ENCODE results near the gene ZNF195.

- TF ChIP-seq, protein P1, sequence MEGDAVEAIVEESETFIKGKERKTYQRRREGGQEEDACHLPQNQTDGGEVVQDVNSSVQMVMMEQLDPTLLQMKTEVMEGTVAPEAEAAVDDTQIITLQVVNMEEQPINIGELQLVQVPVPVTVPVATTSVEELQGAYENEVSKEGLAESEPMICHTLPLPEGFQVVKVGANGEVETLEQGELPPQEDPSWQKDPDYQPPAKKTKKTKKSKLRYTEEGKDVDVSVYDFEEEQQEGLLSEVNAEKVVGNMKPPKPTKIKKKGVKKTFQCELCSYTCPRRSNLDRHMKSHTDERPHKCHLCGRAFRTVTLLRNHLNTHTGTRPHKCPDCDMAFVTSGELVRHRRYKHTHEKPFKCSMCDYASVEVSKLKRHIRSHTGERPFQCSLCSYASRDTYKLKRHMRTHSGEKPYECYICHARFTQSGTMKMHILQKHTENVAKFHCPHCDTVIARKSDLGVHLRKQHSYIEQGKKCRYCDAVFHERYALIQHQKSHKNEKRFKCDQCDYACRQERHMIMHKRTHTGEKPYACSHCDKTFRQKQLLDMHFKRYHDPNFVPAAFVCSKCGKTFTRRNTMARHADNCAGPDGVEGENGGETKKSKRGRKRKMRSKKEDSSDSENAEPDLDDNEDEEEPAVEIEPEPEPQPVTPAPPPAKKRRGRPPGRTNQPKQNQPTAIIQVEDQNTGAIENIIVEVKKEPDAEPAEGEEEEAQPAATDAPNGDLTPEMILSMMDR (conservative IDR thresholded peaks at IDR 0.05 in 1 of 2, IDR thresholded peaks at IDR 0.05 in 1 of 2; ENCODE audit: low read depth in 1 of 2, low read length in 2 of 2): no peak
- TF ChIP-seq EZH2 (IDR thresholded peaks at IDR 0.05; ENCODE audit: low read length, missing control alignments): no peak
Observed at GRCh38 chr11:3412837-3413236, 33.9 kb upstream of the ZNF195 start.

Measured in fibroblast of lung (primary cell).